Endothelial cell of hepatic sinusoid (primary cell): ENCODE data around the gene DUX4.
"Not testable (repeated sequence)": the region's sequence is repeated elsewhere in the genome, so short reads cannot be mapped to it uniquely, and the experiment has no call there.

Source experiments
- in situ Hi-C: cut with HindIII; loops from 2 replicates; pipeline ENCODE4 v1.10.0; 2017; ENCODE audit warnings: low sequenced_read_pairs

The DUX4 gene

GRCh38 chr4:190173428-190173827 lies at the start of gene DUX4:
TSS of gene DUX4 (plus strand) at chr4:190173774. CDS start at chr4:190173774, 0 bp downstream.
- in situ Hi-C loops: not testable (repeated sequence)

GRCh38 chr4:190175436-190175835 lies 1.9 kb downstream of the DUX4 start:
- in situ Hi-C loops: not testable (repeated sequence)

- in situ Hi-C loops: not testable (repeated sequence)
Measured at GRCh38 chr4:190177727-190178605, 4.4 kb downstream of the DUX4 start.

DNA sequence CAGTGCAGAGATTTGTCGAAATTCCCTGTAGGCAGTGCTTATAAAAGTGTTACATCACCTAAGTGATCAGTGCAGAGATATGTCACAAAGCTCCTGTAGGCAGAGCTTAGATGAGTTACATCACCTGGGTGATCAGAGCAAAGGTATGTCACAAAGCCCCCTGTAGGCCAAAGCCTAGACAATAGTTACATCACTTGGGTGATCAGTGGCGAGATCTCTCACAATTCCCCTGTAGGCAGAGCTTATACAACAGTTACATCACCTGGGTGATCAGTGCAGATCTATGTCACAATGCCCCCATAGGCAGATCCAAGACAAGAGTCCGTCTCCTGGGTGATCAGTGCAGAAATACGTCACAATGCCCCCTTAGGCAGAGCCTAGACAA lies 5.0 kb downstream of the DUX4 start:
- in situ Hi-C loops: not testable (repeated sequence)

- in situ Hi-C loops: not testable (repeated sequence)
Measured at GRCh38 chr4:190179030-190179739, 5.6 kb downstream of the DUX4 start.

DNA sequence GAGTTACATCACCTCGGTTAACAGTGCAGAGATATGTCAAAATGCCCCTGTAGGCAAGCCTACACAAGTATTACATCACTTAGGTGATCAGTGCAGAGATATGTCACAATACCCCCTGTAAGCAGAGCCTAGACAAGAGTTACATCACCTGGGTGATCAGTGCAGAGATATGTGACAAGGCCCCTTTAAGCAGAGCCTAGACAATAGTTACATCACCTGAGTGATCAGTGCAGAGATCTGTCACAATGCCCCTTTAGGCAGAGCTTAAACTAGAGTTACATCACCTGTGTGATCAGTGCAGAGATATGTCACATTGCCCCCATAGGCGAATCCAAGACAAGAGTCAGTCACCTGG lies 6.1 kb downstream of the DUX4 start:
- in situ Hi-C loops: not testable (repeated sequence)

- in situ Hi-C loops: not testable (repeated sequence)
Measured at GRCh38 chr4:190180947-190181346, 7.4 kb downstream of the DUX4 start.

DNA sequence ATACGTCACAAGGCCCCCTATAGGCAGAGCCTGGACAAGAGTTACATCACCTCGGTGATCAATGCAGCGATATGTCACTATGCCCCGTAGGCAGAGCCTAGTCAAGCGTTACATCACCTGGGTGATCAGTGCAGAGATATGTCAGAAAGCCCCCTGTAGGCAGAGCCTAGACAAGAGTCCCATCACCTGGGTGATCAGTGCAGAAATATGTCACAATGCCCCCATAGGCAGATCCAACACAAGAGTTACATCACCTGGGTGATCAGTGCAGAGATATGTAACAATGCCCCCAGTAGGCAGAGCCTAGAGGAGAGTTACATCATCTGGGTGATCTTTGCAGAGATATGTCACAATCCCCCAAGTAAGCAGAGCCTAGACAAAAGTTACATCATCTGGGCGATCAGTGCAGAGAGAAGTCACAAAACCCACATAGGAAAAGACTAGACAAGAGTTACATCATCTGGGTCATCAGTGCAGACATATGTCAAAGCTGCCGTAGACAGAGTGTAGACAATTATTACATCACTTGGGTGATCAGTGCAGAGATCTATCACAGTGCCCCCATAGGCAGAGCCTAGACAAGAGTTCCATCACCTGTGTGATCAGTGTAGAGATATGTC lies 8.0 kb downstream of the DUX4 start:
- in situ Hi-C loops: not testable (repeated sequence)

DNA sequence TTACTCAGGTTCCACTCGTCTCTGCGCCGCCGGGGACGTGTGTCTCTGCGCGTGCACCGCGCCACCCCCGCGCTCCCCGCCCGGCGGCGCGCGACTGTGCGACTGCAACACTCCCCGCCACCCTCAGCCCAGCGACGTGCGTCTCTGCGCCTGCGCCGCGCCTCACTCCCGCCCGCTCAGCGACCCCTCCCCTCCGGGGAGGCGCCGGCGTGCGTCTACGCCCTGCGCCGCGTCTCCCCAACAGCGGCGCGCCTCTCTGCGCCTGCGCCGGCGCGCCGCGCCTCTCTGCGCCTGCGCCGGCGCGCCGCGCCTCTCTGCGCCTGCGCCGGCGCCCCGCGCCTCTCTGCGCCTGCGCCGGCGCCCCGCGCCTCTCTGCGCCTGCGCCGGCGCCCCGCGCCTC lies 29.9 kb downstream of the DUX4 start:
- in situ Hi-C loops: not testable (repeated sequence)
